Panc1 (cell line): ENCODE results near the gene GABRB1. TPM values are rescaled to one million over a fixed set of nuclear protein-coding genes. Genes with fewer than 3 reads are reported as not detected.

Source experiments
- ATAC-seq: fragments of 200-7000 bp; cut with Tn5 transposase; 2 replicates; pipeline ENCODE4 v1.9.1; 2020; ENCODE audit warnings: mild to moderate bottlenecking, moderate library complexity
- BruUV-seq: library from RNA; stranded (reverse); fragments of 400-500 nt; replicated peaks from 2 replicates; lab custom pipeline; 2021; lab: Mats Ljungman, UMichigan
- CTCF ChIA-PET: fragments of 300-600 bp; sonication (Branson Sonifier 250); formaldehyde crosslinking; loops from one replicate; lab custom pipeline; 2022; ENCODE audit warnings: antibody characterized with exemption; lab: Charles Lee
- POLR2A ChIA-PET: fragments of 300-600 bp; sonication (Branson Sonifier 250); formaldehyde crosslinking; loops from one replicate; lab custom pipeline; 2022; ENCODE audit warnings: antibody characterized with exemption; lab: Charles Lee
- DNase-seq: peaks from one replicate; pipeline ENCODE4 v3.0.0-alpha.2; 2010; ENCODE audit warnings: low read depth, low spot score
- H3K27ac ChIP-seq: 2 replicates; pipeline ENCODE4 v1.5.1; 2011; ENCODE audit warnings: mild to moderate bottlenecking, low read length, inconsistent platforms
- H3K27me3 ChIP-seq: fragments of 200-500 bp; sonication (Bioruptor generic); 2 replicates; pipeline ENCODE4 v1.6.0; 2014; ENCODE audit warnings: low read length, inconsistent platforms; ENCODE audit not compliant: control insufficient read depth, insufficient read depth
- H3K36me3 ChIP-seq: fragments of 200-500 bp; sonication (Bioruptor generic); 2 replicates; pipeline ENCODE4 v1.5.1; 2014; ENCODE audit warnings: inconsistent platforms, mild to moderate bottlenecking, low read length, moderate library complexity; ENCODE audit not compliant: control insufficient read depth, insufficient read depth
- H3K4me1 ChIP-seq: 2 replicates; pipeline ENCODE4 v1.5.1; 2011; ENCODE audit warnings: inconsistent platforms, mild to moderate bottlenecking, low read length, moderate library complexity; ENCODE audit not compliant: control insufficient read depth, insufficient read depth
- H3K4me3 ChIP-seq, 2 experiments: 2 replicates each; pipeline ENCODE4 v1.5.1; 2011 to 2012; ENCODE audit warnings: low read depth in 2 of 2, low read length in 2 of 2, mild to moderate bottlenecking in 2 of 2, inconsistent platforms in 1 of 2, moderate library complexity in 1 of 2
- H3K9me3 ChIP-seq: fragments of 200-500 bp; sonication (Bioruptor generic); 2 replicates; pipeline ENCODE4 v1.5.1; 2014; ENCODE audit warnings: low read depth, mild to moderate bottlenecking, inconsistent platforms, low read length, moderate library complexity; ENCODE audit not compliant: control insufficient read depth, insufficient read depth
- POLR2AphosphoS5 ChIP-seq: IDR thresholded peaks from 2 replicates; pipeline ENCODE4 v1.6.1; 2012; ENCODE audit warnings: mild to moderate bottlenecking, low read depth, low read length, moderate library complexity
- SIN3A ChIP-seq: IDR thresholded peaks from 2 replicates; pipeline ENCODE4 v1.6.1; 2012; ENCODE audit warnings: low read depth, mild to moderate bottlenecking, low read length, moderate library complexity, borderline replicate concordance; ENCODE audit not compliant: insufficient read depth
- TCF7L2 ChIP-seq: IDR thresholded peaks from 2 replicates; pipeline ENCODE4 v1.6.1; 2011; ENCODE audit warnings: mild to moderate bottlenecking, low read depth, low read length, inconsistent platforms
- in situ Hi-C: cut with HindIII; loops from 2 replicates; pipeline ENCODE4 v1.10.0; 2016; ENCODE audit warnings: low sequenced_read_pairs, low pct_unique_long_range_greater_than_20kb
- intact Hi-C: fragments of 100-400 bp; cut with micrococcal nuclease; formaldehyde crosslinking; loops from one replicate; pipeline ENCODE4 v1.10.0; 2022; ENCODE audit not compliant: unreplicated experiment
- total RNA-seq: library from RNA; stranded (reverse); gene quantifications from one replicate; pipeline ENCODE4 v1.2.1, GENCODE V29; 2021; ENCODE audit not compliant: unreplicated experiment
- TF ChIP-seq, protein P1 (sequence below), 2 experiments: IDR thresholded peaks; 2 replicates each; pipeline ENCODE4 v1.6.1; 2011 to 2012; ENCODE audit warnings: low read depth in 2 of 2, control low read depth in 1 of 2, low read length in 1 of 2, mild to moderate bottlenecking in 1 of 2, moderate library complexity in 1 of 2; ENCODE audit not compliant: insufficient read depth in 1 of 2
- TF ChIP-seq, protein P2 (sequence below): fragments of 450-650 bp; IDR thresholded peaks from 2 replicates; pipeline ENCODE4 v1.5.1; 2017; ENCODE audit warnings: mild to moderate bottlenecking

GABRB1 gene
- total RNA-seq, 1 experiment from 2014 or later = not detected

DNA sequence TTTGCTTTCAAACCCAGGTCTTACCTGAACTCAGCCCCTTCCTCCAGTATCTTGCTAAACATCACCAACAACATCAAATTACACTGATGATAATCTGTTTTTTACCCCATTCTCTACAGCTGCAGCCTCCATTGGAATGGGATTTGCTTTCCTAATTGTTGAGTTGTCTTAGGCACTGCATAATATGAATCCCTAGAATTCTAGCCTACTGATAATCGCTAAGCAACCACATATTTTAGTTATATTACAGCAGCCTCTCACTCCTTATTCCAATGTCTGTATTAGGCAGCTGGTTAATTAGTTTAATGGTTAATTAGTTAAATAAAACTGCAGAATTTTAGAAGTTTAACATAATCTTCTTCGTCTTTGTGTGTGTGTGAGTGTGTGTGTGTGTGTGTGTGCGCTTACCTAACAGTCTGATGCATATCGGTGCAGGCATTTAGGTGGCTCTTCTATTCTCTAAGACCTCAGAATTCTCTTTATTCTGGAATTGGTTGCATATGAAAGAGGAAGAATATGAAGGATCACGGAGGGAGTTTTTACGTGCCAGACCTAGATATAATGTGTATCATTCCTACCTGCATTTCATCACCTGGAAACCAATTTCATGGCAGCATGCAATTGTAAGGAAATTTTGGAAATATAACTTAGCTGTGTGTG is 437.5 kb downstream of the GABRB1 start:
- ChIA-PET POLR2A (interaction anchor here (0.7 kb wide), 1 partner anchor 16 kb away, joined by 6 read pairs; the partner anchor contains the start of gene ATP10D), CTCF (no interaction called here)
- Histone ChIP-seq H3K4me1 (peaks cover 2% of the 10 kb centered on the region; the same call in 1 of the 2 replicates), H3K27ac (no peak overlapping the region), H3K9me3 (no peaks in the 10 kb centered on the region), H3K4me3 (no peak overlapping the region), H3K36me3 (no peaks in the 10 kb centered on the region), H3K27me3 (no peaks in the 10 kb centered on the region; the same call in 1 of the 2 replicates)
- TF ChIP-seq POLR2AphosphoS5 (no peak), SIN3A (no peak)
- TF ChIP-seq, protein P1, sequence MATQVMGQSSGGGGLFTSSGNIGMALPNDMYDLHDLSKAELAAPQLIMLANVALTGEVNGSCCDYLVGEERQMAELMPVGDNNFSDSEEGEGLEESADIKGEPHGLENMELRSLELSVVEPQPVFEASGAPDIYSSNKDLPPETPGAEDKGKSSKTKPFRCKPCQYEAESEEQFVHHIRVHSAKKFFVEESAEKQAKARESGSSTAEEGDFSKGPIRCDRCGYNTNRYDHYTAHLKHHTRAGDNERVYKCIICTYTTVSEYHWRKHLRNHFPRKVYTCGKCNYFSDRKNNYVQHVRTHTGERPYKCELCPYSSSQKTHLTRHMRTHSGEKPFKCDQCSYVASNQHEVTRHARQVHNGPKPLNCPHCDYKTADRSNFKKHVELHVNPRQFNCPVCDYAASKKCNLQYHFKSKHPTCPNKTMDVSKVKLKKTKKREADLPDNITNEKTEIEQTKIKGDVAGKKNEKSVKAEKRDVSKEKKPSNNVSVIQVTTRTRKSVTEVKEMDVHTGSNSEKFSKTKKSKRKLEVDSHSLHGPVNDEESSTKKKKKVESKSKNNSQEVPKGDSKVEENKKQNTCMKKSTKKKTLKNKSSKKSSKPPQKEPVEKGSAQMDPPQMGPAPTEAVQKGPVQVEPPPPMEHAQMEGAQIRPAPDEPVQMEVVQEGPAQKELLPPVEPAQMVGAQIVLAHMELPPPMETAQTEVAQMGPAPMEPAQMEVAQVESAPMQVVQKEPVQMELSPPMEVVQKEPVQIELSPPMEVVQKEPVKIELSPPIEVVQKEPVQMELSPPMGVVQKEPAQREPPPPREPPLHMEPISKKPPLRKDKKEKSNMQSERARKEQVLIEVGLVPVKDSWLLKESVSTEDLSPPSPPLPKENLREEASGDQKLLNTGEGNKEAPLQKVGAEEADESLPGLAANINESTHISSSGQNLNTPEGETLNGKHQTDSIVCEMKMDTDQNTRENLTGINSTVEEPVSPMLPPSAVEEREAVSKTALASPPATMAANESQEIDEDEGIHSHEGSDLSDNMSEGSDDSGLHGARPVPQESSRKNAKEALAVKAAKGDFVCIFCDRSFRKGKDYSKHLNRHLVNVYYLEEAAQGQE (IDR thresholded peaks at IDR 0.05; ENCODE audit: insufficient read depth in 1 of 2, low read depth in 2 of 2, low read length in 1 of 2) = no peak
- intact Hi-C loops (no loop called here), in situ Hi-C loops (no loop called here)
- no TSS peak for BruUV-seq
- no peak for ATAC-seq
- no peak for DNase-seq

DNA sequence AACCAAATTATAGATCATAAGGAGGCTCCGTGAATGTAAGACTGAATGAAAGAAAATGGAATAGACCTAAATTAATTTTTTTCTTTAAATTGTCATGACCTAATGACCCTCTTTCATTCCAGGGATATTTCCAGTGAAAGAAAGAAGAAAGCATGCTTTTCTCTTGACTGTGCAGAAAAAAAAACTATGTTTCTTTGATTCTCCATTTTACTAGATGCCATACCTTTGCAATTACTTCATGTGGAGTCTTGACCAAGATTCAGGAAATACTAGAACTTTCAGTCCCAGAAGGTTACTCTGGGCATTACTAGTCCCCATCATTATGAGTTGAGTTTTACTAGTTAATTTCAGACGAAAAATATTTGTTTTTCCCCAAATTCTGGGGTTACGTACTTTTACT is 438.6 kb downstream of the GABRB1 start:
- Histone ChIP-seq H3K9me3 (no peaks in the 10 kb centered on the region), H3K27ac (no peak overlapping the region), H3K4me3 (no peak overlapping the region), H3K27me3 (no peaks in the 10 kb centered on the region; the same call in 1 of the 2 replicates), H3K4me1 (no peaks in the 10 kb centered on the region), H3K36me3 (no peaks in the 10 kb centered on the region)
- TF ChIP-seq, protein P1 (IDR thresholded peaks at IDR 0.05; ENCODE audit: insufficient read depth in 1 of 2, low read depth in 2 of 2, low read length in 1 of 2) = no peak
- TF ChIP-seq, protein P2, sequence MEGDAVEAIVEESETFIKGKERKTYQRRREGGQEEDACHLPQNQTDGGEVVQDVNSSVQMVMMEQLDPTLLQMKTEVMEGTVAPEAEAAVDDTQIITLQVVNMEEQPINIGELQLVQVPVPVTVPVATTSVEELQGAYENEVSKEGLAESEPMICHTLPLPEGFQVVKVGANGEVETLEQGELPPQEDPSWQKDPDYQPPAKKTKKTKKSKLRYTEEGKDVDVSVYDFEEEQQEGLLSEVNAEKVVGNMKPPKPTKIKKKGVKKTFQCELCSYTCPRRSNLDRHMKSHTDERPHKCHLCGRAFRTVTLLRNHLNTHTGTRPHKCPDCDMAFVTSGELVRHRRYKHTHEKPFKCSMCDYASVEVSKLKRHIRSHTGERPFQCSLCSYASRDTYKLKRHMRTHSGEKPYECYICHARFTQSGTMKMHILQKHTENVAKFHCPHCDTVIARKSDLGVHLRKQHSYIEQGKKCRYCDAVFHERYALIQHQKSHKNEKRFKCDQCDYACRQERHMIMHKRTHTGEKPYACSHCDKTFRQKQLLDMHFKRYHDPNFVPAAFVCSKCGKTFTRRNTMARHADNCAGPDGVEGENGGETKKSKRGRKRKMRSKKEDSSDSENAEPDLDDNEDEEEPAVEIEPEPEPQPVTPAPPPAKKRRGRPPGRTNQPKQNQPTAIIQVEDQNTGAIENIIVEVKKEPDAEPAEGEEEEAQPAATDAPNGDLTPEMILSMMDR = no peak
- TF ChIP-seq TCF7L2 (no peak), SIN3A (no peak), POLR2AphosphoS5 (no peak)
- ChIA-PET POLR2A (no interaction called here), CTCF (no interaction called here)
- ATAC-seq (no peak), DNase-seq (no peak)
- intact Hi-C loops (no loop called here), in situ Hi-C loops (no loop called here)
- no TSS peak for BruUV-seq
